CD4-positive, alpha-beta T cell (primary cell): Measurements from ENCODE around the gene ZYX. TPM values are rescaled to one million over a fixed set of nuclear protein-coding genes. Genes with fewer than 3 reads are reported as not detected.

Source experiments
- ATAC-seq: fragments of 200-7000 bp; cut with Tn5 transposase; one replicate; pipeline ENCODE4 v1.10.0; 2022; ENCODE audit warnings: mild to moderate bottlenecking; ENCODE audit not compliant: poor library complexity
- CTCF ChIA-PET: fragments of 350-600 bp; sonication (Branson Sonifier 250); formaldehyde crosslinking; loops from one replicate; lab custom pipeline; 2021; ENCODE audit warnings: antibody characterized with exemption, inconsistent platforms; lab: Charles Lee
- POLR2A ChIA-PET: fragments of 350-600 bp; sonication (Branson Sonifier 250); formaldehyde crosslinking; loops from one replicate; lab custom pipeline; 2021; ENCODE audit warnings: antibody characterized with exemption, inconsistent platforms; lab: Charles Lee
- DNase-seq, 14 experiments: peaks; one replicate each; pipeline ENCODE4 v3.0.0-alpha.2; 2013 to 2020; ENCODE audit warnings: mixed read lengths in 2 of 14
- H3K27ac ChIP-seq, 2 donors: one replicate each; pipeline versions ENCODE4 v1.5.1 to v1.7.0; 2013; ENCODE audit warnings: low read length in 2 of 2, low read depth in 1 of 2, mild to moderate bottlenecking in 1 of 2
- H3K27me3 ChIP-seq, 2 experiments: 1 replicate in 1 of 2; 2 replicates in 1 of 2; pipeline versions ENCODE4 v1.6.1 to v1.7.0; 2013; ENCODE audit warnings: low read length in 2 of 2, control low read depth in 1 of 2, mild to moderate bottlenecking in 1 of 2, moderate library complexity in 1 of 2; ENCODE audit not compliant: insufficient read depth in 2 of 2, control insufficient read depth in 1 of 2
- H3K36me3 ChIP-seq: one replicate; pipeline ENCODE4 v1.6.1; 2013; ENCODE audit warnings: low read length, control low read depth; ENCODE audit not compliant: insufficient read depth
- H3K4me1 ChIP-seq: one replicate; pipeline ENCODE4 v1.6.1; 2013; ENCODE audit warnings: low read length, control low read depth; ENCODE audit not compliant: insufficient read depth
- H3K4me3 ChIP-seq: one replicate; pipeline ENCODE4 v1.5.1; 2013; ENCODE audit warnings: mild to moderate bottlenecking, low read length, moderate library complexity
- H3K9me3 ChIP-seq, 2 experiments: 1 replicate in 1 of 2; 2 replicates in 1 of 2; pipeline versions ENCODE4 v1.6.1 to v1.7.0; 2013; ENCODE audit warnings: low read length in 2 of 2, mild to moderate bottlenecking in 2 of 2, control low read depth in 1 of 2, moderate library complexity in 1 of 2; ENCODE audit not compliant: control insufficient read depth in 1 of 2, insufficient read depth in 1 of 2
- H3K27ac Mint-ChIP-seq: one replicate; pipeline ENCODE4 v1.8.0; 2020; ENCODE audit warnings: mixed read lengths
- H3K27me3 Mint-ChIP-seq: one replicate; pipeline ENCODE4 v1.8.0; 2021; ENCODE audit warnings: mixed read lengths
- H3K36me3 Mint-ChIP-seq: one replicate; pipeline ENCODE4 v1.8.0; 2021; ENCODE audit warnings: low read depth, mixed read lengths
- H3K4me1 Mint-ChIP-seq: one replicate; pipeline ENCODE4 v1.8.0; 2021; ENCODE audit warnings: low read depth, mixed read lengths
- H3K4me3 Mint-ChIP-seq: one replicate; pipeline ENCODE4 v1.8.0; 2020; ENCODE audit warnings: mild to moderate bottlenecking, mixed read lengths
- H3K9me3 Mint-ChIP-seq: one replicate; pipeline ENCODE4 v1.8.0; 2020; ENCODE audit warnings: mixed read lengths
- intact Hi-C, 2 experiments: fragments of 100-400 bp; cut with DNase I in 1 of 2; cut with micrococcal nuclease in 1 of 2; formaldehyde crosslinking; loops; one replicate each; pipeline versions ENCODE4 v1.15.1 to v1.9.0; 2023 to 2025; cut with DNase I, micrococcal nuclease
- total RNA-seq, 174 experiments: library from RNA in 2 of 174; stranded (reverse) in 2 of 174; gene quantifications; one replicate each; pipeline ENCODE4 v1.2.3 and lab custom pipeline; 2021 to 2026
- TF ChIP-seq, protein P1 (sequence below): fragments of 200-600 bp; IDR thresholded peaks from one replicate; pipeline ENCODE4 v1.8.0; 2022; ENCODE audit warnings: antibody characterized with exemption, mild to moderate bottlenecking

ZYX gene
- total RNA-seq, 2 experiments from 2014 or later, result 132 to 146 TPM

DNA sequence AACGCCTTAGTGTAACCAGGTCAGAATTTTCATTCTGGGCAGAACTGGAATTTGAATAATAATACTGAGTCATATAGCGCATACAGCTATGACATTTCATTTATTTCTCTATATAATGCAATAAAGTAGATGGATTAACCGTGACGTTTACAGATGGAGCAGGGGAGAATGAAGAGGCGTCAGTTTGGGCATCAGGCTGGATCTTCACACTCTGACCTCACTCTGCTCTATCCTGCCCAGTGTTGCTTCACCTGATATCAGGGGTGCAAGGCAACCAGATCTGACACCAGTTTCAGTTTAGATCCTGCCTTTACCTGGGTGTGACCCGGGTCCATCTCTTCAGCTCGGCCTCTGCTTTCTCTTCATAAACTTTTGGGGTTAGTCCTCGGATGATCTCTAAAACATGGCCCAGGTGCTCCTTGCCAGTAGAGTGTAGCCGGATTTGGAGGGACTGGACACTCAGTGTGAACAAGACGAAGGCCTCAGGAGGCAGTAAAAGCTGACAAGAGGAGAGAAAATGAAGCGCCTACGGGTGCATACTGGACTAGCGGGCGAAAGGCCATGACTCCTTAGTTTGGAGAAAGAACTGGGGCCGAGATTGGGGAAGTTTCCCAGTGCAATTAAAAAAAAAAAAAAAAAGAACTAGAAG, 1.4 kb upstream of the ZYX start:
- ChIA-PET CTCF (interaction anchor here (0.6 to 2.1 kb wide), 38 partner anchors 8 to 765 kb away, joined by 3 to 16 read pairs (median 5); partner anchors contain the start of genes CASP2, EPHA1, FAM131B and GSTK1), POLR2A (interaction anchor here (0.6 to 3.1 kb wide), 29 partner anchors 8 to 936 kb away, joined by 3 to 57 read pairs (median 4); partner anchors contain the start of genes CASP2, EPHA1 and GSTK1)
- TF ChIP-seq, protein P1, sequence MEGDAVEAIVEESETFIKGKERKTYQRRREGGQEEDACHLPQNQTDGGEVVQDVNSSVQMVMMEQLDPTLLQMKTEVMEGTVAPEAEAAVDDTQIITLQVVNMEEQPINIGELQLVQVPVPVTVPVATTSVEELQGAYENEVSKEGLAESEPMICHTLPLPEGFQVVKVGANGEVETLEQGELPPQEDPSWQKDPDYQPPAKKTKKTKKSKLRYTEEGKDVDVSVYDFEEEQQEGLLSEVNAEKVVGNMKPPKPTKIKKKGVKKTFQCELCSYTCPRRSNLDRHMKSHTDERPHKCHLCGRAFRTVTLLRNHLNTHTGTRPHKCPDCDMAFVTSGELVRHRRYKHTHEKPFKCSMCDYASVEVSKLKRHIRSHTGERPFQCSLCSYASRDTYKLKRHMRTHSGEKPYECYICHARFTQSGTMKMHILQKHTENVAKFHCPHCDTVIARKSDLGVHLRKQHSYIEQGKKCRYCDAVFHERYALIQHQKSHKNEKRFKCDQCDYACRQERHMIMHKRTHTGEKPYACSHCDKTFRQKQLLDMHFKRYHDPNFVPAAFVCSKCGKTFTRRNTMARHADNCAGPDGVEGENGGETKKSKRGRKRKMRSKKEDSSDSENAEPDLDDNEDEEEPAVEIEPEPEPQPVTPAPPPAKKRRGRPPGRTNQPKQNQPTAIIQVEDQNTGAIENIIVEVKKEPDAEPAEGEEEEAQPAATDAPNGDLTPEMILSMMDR, result no peak
- Mint-ChIP-seq H3K36me3 (peaks cover 14% of the 10 kb centered on the region), H3K4me3 (peak overlapping the region; percentile 95), H3K9me3 (no peaks in the 10 kb centered on the region), H3K4me1 (peaks cover 47% of the 10 kb centered on the region), H3K27me3 (no peaks in the 10 kb centered on the region), H3K27ac (peak overlapping the region; percentile 98)
- H3K4me1 ChIP-seq, result peaks cover 77% of the 10 kb centered on the region
- intact Hi-C loops, result loop anchor here (1.0 to 10.0 kb wide), 8 partner anchors 15 to 572 kb away; partner anchors contain the start of genes CASP2 (in 1 of the 2), EPHA1 (in 1 of the 2) and EPHB6 (in 1 of the 2)
- peak overlapping the region; percentile 91 to 97 for H3K27ac ChIP-seq
- peak overlapping the region; percentile 87 for H3K4me3 ChIP-seq
- H3K9me3 ChIP-seq, result no peaks in the 10 kb centered on the region
- DNase-seq, result peak in 1 of 14 experiments; percentile 57
- no peaks in the 10 kb centered on the region for H3K27me3 ChIP-seq
- H3K36me3 ChIP-seq, result no peaks in the 10 kb centered on the region
- ATAC-seq, result no peak

DNA sequence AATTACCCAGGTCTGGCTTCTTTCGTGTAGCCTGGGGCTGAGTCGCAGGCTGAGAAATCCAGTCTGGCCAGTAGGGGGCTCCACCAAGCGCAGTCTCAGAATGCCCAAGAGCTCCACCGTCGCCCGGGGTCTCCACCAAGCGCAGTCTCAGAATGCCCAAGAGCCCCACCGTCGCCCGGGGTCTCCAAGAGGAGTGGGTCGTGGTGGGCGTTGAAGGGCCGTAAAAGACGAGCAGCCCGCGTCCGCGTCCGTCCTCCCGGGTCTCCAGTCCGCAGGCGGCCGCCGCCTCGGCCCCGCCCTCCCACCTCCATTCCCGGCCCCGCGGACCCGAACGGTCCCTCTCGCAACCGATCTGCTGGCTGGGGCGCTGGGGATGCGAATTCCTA, 892 bp upstream of the ZYX start:
- peak overlapping the region; percentile 91 to 97 for H3K27ac ChIP-seq
- no peaks in the 10 kb centered on the region for H3K9me3 Mint-ChIP-seq
- intact Hi-C loops, result loop anchor here (1.0 to 10.0 kb wide), 6 partner anchors 29 to 573 kb away; partner anchors contain the start of genes CASP2 (in 1 of the 2), EPHA1 (in 1 of the 2) and EPHB6 (in 1 of the 2)
- TF ChIP-seq, protein P1, result peak; percentile 79
- peaks cover 77% of the 10 kb centered on the region for H3K4me1 ChIP-seq
- no peaks in the 10 kb centered on the region for H3K36me3 ChIP-seq
- H3K9me3 ChIP-seq, result no peaks in the 10 kb centered on the region
- ATAC-seq (peak; percentile 58), DNase-seq (peak; percentile 79 to 95 (median 88))
- ChIA-PET CTCF (interaction anchor here (0.6 to 2.1 kb wide), 41 partner anchors 8 to 765 kb away, joined by 3 to 16 read pairs (median 5); partner anchors contain the start of genes CASP2, EPHA1, FAM131B and GSTK1), POLR2A (interaction anchor here (0.6 to 3.1 kb wide), 30 partner anchors 8 to 936 kb away, joined by 3 to 57 read pairs (median 4); partner anchors contain the start of genes CASP2, EPHA1 and GSTK1)
- peak overlapping the region; percentile 87 for H3K4me3 ChIP-seq
- H3K4me1 Mint-ChIP-seq, result peaks cover 42% of the 10 kb centered on the region
- peak overlapping the region; percentile 95 for H3K4me3 Mint-ChIP-seq
- H3K27ac Mint-ChIP-seq, result peak overlapping the region; percentile 98
- peaks cover 14% of the 10 kb centered on the region for H3K36me3 Mint-ChIP-seq
- no peaks in the 10 kb centered on the region for H3K27me3 Mint-ChIP-seq
- H3K27me3 ChIP-seq, result no peaks in the 10 kb centered on the region

DNA sequence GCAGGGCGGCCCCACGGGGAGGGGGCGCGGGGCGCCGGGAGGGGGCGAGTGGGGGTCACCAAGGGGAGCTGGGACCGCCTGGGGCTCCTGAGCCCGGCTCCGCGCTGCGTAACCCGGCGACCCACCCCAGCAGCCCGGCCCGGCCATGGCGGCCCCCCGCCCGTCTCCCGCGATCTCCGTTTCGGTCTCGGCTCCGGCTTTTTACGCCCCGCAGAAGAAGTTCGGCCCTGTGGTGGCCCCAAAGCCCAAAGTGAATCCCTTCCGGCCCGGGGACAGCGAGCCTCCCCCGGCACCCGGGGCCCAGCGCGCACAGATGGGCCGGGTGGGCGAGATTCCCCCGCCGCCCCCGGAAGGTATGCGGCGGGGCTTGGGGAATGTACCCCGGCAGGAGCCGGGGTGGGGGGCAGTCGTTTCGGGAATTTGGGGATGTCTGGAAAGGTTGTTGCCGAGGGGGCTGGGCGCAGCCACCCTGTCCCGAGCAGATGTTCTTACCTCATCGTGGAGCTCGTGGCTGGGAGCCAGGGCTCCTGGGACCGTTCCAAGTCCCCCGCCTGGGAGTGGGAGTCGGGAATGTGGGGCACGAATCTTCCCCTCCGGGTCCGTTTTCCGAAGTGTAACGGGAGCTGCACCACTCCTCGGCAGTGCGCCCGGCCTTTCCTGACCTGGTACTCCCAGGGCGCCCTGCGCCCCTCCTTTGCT, 431 bp downstream of the ZYX start:
- ATAC-seq (no peak), DNase-seq (peak in 2 of 14 experiments; percentile 28 to 30)
- H3K27me3 Mint-ChIP-seq, result no peaks in the 10 kb centered on the region
- H3K4me1 ChIP-seq, result peaks cover 77% of the 10 kb centered on the region
- no peak overlapping the region for H3K27ac Mint-ChIP-seq
- no peaks in the 10 kb centered on the region for H3K9me3 ChIP-seq
- H3K27ac ChIP-seq, result peak overlapping the region; percentile 74 to 97
- ChIA-PET CTCF (interaction anchor here (1.7 to 1.8 kb wide), 2 partner anchors 26 to 37 kb away, joined by 12 to 16 read pairs; partner anchors contain the start of gene EPHA1), POLR2A (interaction anchor here (1.1 to 3.1 kb wide), 5 partner anchors 9 to 141 kb away, joined by 3 to 17 read pairs (median 5); partner anchors contain the start of gene CASP2)
- intact Hi-C loops, result loop anchor here (2.0 to 10.0 kb wide), 5 partner anchors 23 to 574 kb away; partner anchors contain the start of genes CASP2 (in 1 of the 2), EPHA1 (in 1 of the 2) and EPHB6 (in 1 of the 2)
- no peaks in the 10 kb centered on the region for H3K9me3 Mint-ChIP-seq
- TF ChIP-seq, protein P1, result no peak
- H3K4me3 ChIP-seq, result peak overlapping the region; percentile 87
- peaks cover 29% of the 10 kb centered on the region for H3K4me1 Mint-ChIP-seq
- H3K4me3 Mint-ChIP-seq, result no peak overlapping the region
- peaks cover 14% of the 10 kb centered on the region for H3K36me3 Mint-ChIP-seq
- no peaks in the 10 kb centered on the region for H3K27me3 ChIP-seq
- H3K36me3 ChIP-seq, result no peaks in the 10 kb centered on the region
